Tibial nerve (tissue), 4 donors: ENCODE results near the gene GALNT10.
"Not testable (repeated sequence)": the region's sequence is repeated elsewhere in the genome, so short reads cannot be mapped to it uniquely, and the experiment has no call there.

ENCODE experiments used
- EP300 ChIP-seq, 2 donors: sonication (generic); formaldehyde crosslinking; IDR thresholded peaks; one replicate each; pipeline ENCODE4 v1.6.1; 2017; ENCODE audit warnings: antibody characterized with exemption in 2 of 2, mild to moderate bottlenecking in 1 of 2
- POLR2A ChIP-seq, 2 donors: fragments of 450-650 bp; IDR thresholded peaks; one replicate each; pipeline ENCODE4 v1.6.1; 2017; ENCODE audit warnings: antibody characterized with exemption in 2 of 2, mild to moderate bottlenecking in 2 of 2, moderate library complexity in 2 of 2
- TF ChIP-seq, protein P1 (sequence below), 5 experiments: fragments of 200-600 bp in 3 of 5; fragments of 450-650 bp in 2 of 5; sonication (generic) in 3 of 5; IDR thresholded peaks; one replicate each; pipeline ENCODE4 v1.5.1; 2016 to 2019; ENCODE audit warnings: antibody characterized with exemption in 5 of 5, mild to moderate bottlenecking in 3 of 5, moderate library complexity in 2 of 5

GRCh38 chr5:154150471-154150870, 40.1 kb upstream of the GALNT10 start:
- TF ChIP-seq, protein P1, sequence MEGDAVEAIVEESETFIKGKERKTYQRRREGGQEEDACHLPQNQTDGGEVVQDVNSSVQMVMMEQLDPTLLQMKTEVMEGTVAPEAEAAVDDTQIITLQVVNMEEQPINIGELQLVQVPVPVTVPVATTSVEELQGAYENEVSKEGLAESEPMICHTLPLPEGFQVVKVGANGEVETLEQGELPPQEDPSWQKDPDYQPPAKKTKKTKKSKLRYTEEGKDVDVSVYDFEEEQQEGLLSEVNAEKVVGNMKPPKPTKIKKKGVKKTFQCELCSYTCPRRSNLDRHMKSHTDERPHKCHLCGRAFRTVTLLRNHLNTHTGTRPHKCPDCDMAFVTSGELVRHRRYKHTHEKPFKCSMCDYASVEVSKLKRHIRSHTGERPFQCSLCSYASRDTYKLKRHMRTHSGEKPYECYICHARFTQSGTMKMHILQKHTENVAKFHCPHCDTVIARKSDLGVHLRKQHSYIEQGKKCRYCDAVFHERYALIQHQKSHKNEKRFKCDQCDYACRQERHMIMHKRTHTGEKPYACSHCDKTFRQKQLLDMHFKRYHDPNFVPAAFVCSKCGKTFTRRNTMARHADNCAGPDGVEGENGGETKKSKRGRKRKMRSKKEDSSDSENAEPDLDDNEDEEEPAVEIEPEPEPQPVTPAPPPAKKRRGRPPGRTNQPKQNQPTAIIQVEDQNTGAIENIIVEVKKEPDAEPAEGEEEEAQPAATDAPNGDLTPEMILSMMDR (IDR thresholded peaks at IDR 0.05), result not testable (repeated sequence)
- not testable (repeated sequence) for TF ChIP-seq POLR2A, EP300 (IDR thresholded peaks at IDR 0.05)
